Osteocyte (in vitro differentiated cells): Measurements from ENCODE around the gene CAMK1. TPM values are rescaled to one million over a fixed set of nuclear protein-coding genes. Genes with fewer than 3 reads are reported as not detected.

ENCODE experiments used
- DNase-seq: peaks from one replicate; pipeline ENCODE4 v3.0.0; 2021; ENCODE audit warnings: mixed read lengths; ENCODE audit not compliant: unreplicated experiment; ENCODE audit errors: extremely low spot score
- H3K27ac Mint-ChIP-seq: one replicate; pipeline ENCODE4 v1.8.0; 2021; ENCODE audit warnings: mild to moderate bottlenecking, mixed read lengths; ENCODE audit not compliant: unreplicated experiment
- H3K27me3 Mint-ChIP-seq: one replicate; pipeline ENCODE4 v1.8.0; 2021; ENCODE audit warnings: mixed read lengths; ENCODE audit not compliant: unreplicated experiment
- H3K36me3 Mint-ChIP-seq: one replicate; pipeline ENCODE4 v1.8.0; 2021; ENCODE audit warnings: mixed read lengths; ENCODE audit not compliant: unreplicated experiment
- H3K4me1 Mint-ChIP-seq: one replicate; pipeline ENCODE4 v1.8.0; 2021; ENCODE audit warnings: mixed read lengths; ENCODE audit not compliant: unreplicated experiment
- H3K4me3 Mint-ChIP-seq: one replicate; pipeline ENCODE4 v1.8.0; 2021; ENCODE audit warnings: mild to moderate bottlenecking, moderate library complexity, mixed read lengths; ENCODE audit not compliant: unreplicated experiment
- H3K9me3 Mint-ChIP-seq: one replicate; pipeline ENCODE4 v1.8.0; 2021; ENCODE audit warnings: mixed read lengths; ENCODE audit not compliant: unreplicated experiment
- CTCF ChIP-seq: fragments of 200-600 bp; sonication (generic); IDR thresholded peaks from 2 replicates; pipeline ENCODE4 v1.5.0; 2021; ENCODE audit warnings: antibody characterized with exemption, mild to moderate bottlenecking, moderate library complexity
- total RNA-seq: library from RNA; stranded (reverse); gene quantifications from 2 replicates; pipeline ENCODE4 v1.2.1, GENCODE V29; 2021

Gene CAMK1
- total RNA-seq, 1 donor from 2014 or later, result 10.7 TPM

GRCh38 chr3:9779721-9780457, 10.1 kb upstream of the CAMK1 start:
- H3K36me3 Mint-ChIP-seq, result peaks cover 20% of the 10 kb centered on the region
- no peak for DNase-seq
- H3K4me3 Mint-ChIP-seq, result no peak overlapping the region
- no peaks in the 10 kb centered on the region for H3K27me3 Mint-ChIP-seq
- no peaks in the 10 kb centered on the region for H3K9me3 Mint-ChIP-seq
- no peaks in the 10 kb centered on the region for H3K4me1 Mint-ChIP-seq
- no peak overlapping the region for H3K27ac Mint-ChIP-seq
- no peak for TF ChIP-seq CTCF

DNA sequence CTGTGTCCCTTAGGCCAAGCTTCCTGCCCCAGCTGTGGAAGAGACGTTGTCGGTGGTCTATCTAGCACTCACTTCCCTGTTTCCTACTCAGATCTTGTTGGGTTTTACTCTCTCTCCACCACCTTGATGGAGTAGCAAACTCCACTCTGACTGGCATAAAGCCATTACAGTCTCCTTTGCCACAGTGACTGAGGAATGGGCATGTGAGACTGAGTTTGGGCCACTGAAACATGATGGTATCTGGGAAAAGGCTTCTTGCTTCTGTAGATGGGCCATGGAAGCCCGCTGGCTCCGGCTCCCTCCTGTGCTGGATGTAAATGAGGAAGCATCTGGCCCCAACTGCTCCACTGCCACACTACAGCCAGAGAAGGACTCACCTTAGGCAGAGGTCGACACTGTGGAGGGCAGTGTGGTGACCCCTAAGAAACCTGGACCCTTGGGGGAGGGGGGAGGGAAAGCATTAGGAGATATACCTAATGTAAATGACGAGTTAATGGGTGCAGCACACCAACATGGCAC, 9.4 kb upstream of the CAMK1 start:
- H3K27me3 Mint-ChIP-seq, result no peaks in the 10 kb centered on the region
- no peak overlapping the region for H3K4me3 Mint-ChIP-seq
- no peaks in the 10 kb centered on the region for H3K4me1 Mint-ChIP-seq
- peaks cover 17% of the 10 kb centered on the region for H3K36me3 Mint-ChIP-seq
- TF ChIP-seq CTCF, result no peak
- peak overlapping the region; percentile 25 for H3K27ac Mint-ChIP-seq
- no peaks in the 10 kb centered on the region for H3K9me3 Mint-ChIP-seq
- DNase-seq, result no peak

- Mint-ChIP-seq H3K27ac (peak overlapping the region; percentile 25), H3K4me1 (no peaks in the 10 kb centered on the region), H3K9me3 (no peaks in the 10 kb centered on the region), H3K36me3 (peaks cover 14% of the 10 kb centered on the region), H3K27me3 (no peaks in the 10 kb centered on the region), H3K4me3 (no peak overlapping the region)
- TF ChIP-seq CTCF, result no peak
- no peak for DNase-seq
These were observed 8.7 kb upstream of the CAMK1 start for GRCh38 chr3:9778143-9779074.

DNA sequence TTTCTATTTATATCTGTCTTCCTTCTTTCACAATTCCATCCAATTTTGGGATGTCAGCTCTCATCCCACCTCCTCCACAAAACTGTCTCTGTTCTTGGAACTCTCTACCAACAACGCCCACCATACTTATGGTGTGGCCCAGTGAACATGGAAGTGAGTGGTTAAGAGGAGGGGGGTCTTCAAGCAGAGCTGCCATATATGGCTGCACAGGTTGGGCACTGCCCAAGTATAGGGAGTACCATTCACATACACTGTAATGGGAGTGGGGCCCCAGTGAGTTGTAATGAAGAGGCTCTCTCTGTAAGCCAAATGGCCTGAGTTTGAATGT, 7.9 kb upstream of the CAMK1 start:
- Mint-ChIP-seq H3K9me3 (no peaks in the 10 kb centered on the region), H3K4me1 (no peaks in the 10 kb centered on the region), H3K36me3 (peaks cover 13% of the 10 kb centered on the region), H3K27ac (no peak overlapping the region), H3K27me3 (no peaks in the 10 kb centered on the region), H3K4me3 (no peak overlapping the region)
- TF ChIP-seq CTCF, result no peak
- DNase-seq, result no peak
